GM19351 (cell line): ENCODE data around the gene KSR1.

Experiments
- ATAC-seq: cut with Tn5 transposase; IDR thresholded peaks from one replicate; pipeline ENCODE4 v1.9.1; 2021; ENCODE audit warnings: mild to moderate bottlenecking, moderate library complexity; ENCODE audit not compliant: unreplicated experiment

Gene KSR1

DNA sequence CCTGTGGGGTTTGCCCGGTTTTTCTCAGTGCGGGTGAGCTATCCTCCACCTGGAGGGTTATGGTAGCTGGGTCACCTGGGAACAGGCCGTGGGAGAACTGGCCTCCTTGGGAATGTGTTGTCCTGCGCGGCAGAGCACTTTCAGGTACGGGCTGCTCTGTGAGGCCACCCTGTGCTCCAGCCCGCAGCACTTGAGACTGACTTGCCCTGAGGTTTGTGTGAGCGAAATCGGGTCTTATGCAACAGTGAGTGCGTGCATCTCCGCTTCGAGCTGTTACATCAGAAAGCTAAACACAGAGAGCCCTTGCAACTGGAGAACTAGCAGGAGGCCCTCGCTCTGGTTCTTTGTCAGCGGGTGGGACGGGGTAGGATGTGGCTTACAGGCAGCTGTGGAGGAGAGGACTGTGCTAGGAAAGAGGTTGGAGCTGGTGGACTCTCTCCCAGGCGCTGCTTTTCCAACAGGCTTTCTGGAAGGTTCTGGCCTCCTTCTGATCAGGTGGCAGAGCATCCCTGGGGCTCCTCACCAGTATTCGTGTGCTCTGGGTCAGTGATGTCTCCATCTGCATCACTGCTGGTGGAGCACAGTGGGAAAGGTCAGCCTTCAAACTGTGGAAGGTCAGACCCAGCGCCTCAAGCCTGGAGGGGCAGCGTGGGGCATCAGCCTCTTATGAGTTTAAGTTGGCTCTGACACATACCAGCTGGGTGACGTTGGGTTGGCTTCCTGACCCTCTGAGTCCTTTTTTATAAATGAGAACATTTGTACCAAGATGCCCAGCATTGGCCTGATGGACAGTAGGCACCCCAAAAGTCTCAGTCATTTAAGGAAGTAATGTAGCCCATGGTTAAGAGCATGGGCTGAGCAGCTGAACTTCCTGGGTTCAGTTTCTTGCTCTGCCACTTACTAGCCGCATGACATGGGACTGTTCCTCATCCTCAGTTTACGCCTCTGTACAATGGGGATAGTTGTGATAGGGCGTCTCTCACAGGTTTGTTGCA, 76.3 kb downstream of the KSR1 start:
- no peak for ATAC-seq

DNA sequence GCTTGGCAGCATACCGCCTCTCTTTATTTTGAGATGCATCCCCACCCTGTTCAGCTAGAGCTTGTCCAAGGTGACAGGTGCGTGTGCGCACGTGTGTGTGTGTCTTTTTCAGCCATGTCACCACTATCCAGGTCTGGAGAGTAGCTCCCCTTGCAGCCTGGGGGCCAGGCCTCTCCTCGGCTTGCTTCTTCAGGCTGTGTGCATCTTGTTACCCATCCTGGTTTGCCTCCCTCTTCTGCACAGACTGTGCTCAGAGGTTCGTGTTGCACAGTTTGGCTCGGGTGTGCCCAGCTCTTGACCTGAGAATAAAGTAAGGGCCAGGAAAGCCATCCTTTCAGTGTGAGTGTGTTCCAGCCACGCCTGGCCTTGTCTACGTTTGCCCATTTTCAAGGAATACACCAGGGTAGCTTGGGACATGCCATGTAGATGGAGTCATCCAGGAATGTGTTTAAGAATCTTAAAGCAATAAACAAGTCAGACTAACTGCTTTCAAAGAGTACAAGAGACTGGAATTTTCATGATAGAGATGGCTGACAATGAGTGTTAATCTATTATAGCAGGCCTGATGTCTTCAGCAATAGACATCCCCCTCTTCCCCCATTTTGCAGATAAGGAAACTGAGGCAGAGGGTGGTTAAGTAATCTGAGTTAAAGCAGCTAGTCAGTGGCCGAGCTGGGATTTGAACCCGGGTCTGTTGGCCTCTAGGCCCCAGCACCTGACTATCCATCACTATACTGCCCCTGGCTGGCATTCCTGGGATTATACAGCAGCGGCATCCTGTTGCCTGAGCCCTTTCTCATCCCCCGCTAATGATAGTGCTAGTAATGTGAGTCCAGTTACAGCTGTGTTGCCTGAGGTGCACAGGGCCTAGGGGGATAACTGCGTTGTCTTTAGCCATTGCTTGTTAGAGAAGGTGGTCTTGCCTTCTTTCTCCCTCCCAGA, 77.9 kb downstream of the KSR1 start:
- no peak for ATAC-seq

DNA sequence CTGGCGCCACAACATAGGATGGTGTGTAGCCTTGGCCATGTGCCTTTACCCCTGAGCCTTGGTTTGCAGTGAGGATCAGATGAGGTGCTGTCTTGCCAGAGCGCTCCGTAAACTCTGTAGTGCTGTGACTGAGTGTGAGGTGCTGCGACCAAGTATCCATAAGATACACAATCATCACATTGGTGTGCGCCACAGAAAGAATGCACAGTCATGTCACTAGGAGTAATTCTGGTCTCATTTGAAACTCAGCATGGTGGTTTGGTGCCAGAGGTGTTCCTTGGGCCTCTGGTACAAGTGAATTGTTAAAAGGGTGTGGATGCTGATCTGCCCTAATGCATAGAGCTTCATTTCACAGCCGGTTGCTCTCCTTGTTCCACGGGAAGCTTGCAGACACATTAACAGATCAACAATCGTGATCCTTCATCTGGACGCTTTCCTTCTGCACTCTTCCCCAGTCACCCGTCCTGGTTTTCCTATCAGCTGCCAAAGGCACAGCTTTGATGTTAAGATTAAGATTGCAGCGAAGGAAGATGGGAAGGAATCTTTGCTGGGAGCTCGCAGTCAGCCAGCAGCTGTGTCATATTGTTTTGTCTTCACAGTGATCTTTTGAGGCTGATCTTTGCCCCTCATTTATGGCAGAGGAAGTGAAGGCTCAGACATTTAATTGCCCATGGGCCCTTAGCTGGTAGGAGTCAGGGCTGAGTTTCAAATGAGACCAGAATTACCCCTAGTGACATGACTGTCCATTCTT, 79.1 kb downstream of the KSR1 start:
- no peak for ATAC-seq

DNA sequence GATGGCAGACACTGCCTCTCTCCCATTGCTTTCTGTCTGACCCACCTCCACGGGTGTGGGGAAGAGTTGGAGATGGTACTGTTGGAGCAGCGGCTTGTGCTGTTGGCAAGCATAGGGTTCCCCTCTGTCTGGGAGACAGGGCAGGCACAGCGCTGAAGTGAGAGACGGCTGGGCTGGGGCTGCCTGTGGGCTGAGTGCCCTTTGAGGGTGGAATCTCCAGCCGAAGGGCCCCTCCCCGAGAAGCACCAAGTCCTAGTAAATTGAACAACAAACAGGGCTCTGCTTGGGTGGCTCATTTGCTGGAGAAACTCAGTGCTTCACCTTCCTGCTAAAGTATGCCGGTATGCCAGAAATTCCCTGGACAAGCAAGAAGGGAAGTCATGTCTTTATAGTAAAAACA, 79.7 kb downstream of the KSR1 start:
- no peak for ATAC-seq

DNA sequence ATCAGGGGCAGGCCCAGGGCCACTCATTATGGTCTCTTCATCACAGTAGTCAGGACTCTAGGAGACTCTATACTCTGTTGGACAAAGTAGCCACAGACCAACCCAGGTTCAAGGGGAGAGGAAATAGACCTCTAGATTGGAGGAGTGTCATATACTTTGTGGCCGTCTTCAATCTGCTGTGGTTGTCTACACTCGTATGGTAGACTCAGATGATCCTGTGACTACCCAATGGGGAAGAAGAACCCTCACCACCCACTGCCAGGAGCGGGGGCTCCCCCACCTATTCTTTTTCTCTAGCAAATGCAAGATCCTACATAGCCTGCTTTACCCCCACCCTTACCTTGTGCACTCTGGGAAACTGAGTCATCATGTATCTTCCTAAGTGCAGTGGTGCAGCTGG, 80.5 kb downstream of the KSR1 start:
- no peak for ATAC-seq

DNA sequence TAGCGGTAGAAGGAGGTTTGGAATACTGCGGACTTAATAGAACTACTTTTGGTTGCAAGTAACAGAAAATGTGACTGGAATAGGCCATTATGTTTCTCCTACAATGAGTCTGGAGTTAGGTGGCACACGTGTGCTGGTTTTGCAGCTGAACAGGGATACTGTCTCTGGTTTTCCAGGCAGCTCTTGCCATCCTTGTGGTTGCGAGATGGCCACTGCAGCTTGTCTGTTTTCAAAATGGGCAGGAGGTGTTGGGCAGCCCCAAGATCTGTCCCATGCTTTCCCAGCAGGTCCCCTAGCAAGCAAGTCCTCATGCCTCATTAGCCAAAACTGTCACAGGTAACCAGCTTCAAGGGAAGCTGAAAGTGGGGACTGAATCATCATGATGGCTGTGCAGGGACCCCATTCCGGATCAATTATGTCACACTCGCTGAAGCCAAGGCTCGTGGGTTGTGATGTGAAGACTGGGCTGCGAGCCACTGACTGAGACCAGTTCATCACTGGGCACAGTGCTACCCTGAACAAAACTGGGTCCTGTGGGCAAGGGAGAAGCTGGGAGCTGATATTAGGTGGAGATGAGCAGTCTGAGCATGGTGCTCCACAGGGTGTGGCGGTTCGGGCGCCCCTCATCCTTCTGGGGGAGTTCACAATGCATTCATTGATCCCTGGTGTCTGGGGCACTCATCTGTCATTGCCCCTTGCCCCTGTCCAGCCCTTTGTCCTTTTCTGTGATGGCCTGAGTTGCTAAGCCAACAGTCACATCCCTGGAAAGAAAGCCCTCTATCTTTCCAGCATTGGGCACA, 82.1 kb downstream of the KSR1 start:
- ATAC-seq, result no peak

DNA sequence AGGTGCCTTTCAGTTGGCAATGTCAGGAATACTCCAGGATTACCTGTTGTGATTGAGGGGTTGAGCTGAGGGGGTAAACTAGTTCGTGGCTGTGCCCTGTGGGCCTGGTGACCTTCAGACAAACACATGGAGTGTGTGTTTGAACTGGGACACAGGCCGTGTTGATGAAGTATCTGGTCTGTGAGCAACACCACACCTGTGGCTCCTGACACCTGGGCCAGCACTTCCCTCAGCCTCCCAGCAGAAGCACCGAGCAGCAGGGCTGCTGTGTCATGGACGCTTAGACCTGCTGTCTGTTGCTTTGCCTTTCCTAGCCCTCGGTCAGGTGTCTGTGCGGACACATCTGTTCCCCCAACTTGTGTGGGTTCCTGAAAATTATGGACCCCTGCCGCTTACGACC, 82.9 kb downstream of the KSR1 start:
- ATAC-seq, result no peak

DNA sequence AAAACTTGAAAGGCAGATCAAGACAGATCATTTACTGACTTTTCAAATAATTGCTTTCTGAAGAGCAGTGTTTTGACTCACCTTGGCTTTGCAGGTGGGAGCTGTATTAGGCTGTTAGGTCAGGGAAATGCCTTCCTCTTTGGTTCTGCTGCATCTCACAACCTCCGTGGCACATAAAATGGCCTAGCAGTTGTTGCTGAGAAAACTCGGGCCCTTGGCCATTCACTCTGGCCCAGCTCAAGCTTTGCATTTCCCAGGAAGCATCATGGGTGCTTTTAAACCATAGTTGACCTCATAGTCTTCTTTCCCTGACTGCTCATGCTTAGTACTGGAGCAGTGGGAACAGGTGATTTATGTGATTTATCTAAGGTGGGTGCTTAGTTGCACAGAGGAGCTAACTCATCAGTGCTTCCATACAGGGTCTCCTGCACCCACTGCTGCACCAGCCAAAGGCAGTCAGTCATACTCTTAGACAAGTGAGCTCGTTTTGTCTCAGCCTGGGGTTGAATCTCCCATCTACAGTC, 83.6 kb downstream of the KSR1 start:
- no peak for ATAC-seq

DNA sequence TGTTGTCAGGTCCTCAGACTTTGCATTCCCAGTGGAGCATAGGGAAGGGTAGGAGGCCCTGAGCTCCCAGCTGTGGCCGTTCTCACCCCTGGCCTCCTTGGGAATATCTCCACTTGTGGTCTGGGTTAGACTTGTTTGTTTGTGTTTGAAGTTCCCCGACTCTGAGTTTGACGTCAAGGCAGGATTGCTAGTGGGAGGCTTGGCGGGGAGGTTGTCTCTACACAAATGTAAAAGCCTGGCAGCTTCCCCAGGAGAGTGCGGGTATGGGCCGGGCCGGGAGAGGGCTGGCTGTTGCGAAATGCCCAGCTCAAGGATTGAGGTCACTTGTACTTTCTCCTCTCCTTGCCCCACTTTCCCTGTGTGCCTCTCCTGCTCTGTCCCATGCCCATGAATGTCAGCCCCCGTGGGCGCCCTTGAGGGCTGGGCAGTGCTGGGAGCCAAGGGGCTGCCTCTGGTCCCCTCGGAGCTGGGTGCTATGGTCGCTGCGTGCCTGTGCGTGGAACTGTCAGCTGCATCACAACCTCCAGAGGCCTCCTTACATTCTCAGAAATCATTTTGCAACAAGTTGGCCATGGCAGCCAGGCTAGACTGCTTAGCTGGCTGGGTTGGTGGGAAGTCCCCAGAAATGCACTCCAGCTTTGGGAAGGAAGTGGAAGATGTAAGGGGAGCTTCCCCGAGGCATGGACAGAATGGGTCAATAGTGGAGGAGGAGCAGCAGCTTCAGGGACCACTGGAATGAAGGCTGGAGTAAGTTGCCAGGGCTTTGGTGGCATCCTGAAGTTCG, 84.3 kb downstream of the KSR1 start:
- ATAC-seq, result no peak

DNA sequence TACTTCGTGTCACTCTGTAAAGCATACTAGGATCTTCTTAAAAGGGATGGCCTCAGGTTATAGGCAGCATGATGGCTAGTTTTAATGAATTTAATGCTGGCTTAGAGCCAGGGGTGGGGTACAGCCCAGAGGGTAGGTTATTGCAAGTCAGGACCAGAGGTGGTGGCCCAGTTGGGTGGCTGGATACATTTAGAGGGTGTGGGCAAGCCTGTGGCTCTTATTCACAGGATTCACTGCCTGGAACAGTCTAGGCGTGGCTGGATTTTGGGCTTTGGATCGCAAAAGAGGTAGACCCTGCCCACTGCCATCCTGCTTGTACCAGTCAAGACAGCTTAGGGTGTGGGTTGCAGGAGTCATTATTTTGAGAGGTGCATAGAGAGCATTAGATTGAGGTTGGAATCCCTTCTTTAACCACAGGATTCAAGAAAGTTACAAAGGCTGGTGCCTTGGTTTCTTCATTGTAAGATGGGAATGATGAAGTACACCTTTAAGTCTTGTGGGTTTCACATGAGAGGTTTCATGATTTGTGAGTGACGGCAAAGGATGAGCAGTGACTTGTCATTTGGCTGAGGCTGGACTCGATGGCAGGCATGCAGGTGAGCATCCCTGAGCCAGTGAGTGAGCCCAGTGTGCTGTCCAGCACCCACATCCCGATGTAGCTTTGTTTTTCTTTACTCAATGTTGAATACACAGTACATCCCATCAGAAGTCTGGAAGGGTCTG, 85.2 kb downstream of the KSR1 start:
- no peak for ATAC-seq

DNA sequence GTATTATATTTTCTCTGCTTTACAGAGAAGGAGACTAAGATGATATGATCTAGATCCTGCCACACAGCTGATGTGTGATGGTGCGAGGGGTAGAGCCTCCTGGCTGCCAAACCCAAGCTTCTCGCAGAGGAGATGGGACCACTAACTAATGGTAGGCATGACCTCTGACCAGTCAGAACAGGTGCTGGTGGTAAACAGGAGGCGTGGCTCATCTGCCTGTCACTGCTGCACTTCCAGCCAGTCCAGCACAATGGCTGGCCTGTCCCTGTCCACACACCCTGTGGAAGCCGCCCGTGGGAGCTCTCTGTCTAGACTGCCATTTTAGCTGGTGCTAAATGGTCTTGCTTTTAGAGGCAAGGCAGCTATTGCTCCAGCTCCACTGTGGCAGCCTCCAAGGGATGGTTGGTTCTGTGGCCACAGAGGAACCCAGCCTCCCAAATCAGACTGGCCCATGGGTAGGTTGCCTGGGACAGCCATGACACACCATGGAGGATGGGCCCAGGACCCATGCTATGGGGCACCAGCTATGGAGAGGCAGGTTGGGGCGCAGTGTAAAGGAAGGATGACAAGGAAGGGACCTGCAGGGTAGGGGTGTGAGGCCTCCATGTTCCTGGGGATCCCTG, 86.7 kb downstream of the KSR1 start:
- no peak for ATAC-seq

DNA sequence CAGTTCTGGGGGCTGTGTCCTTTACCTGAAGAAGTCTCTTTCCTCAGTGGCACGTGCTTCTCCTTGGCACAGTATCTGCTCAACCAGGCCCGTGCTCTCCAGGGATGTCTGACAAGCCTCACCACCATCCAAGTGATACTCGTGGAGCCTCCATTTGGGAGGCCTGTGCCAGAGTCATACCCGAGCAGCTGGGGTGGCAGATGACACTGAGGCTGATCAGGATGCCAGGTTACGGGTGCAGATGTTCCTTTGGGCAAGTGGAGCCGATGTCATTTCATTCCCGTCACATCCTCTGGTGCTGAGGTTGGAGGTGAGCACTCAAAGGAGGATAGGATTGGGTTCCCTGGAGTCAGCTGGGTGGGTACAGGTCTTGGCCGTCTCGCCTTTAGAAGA, 87.2 kb downstream of the KSR1 start:
- no peak for ATAC-seq

DNA sequence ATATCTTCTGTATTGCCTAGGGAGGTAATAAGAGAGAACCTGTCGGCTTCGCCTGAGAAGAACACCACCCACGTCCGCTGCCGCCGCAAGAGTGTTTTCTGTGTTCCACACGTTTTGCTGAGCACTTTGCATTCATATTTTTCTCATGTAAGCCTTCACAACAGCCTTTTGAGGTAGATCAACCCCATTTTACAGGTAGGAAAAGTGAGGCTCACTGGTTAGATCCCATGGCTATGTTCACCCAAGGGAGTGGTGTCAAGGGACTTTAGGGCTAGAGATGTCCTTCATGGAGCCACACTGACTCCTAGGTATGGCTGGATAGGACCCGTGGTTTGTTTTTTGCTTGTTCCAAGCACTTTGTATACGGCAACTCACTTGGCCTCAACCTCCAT, 87.7 kb downstream of the KSR1 start:
- ATAC-seq, result no peak

DNA sequence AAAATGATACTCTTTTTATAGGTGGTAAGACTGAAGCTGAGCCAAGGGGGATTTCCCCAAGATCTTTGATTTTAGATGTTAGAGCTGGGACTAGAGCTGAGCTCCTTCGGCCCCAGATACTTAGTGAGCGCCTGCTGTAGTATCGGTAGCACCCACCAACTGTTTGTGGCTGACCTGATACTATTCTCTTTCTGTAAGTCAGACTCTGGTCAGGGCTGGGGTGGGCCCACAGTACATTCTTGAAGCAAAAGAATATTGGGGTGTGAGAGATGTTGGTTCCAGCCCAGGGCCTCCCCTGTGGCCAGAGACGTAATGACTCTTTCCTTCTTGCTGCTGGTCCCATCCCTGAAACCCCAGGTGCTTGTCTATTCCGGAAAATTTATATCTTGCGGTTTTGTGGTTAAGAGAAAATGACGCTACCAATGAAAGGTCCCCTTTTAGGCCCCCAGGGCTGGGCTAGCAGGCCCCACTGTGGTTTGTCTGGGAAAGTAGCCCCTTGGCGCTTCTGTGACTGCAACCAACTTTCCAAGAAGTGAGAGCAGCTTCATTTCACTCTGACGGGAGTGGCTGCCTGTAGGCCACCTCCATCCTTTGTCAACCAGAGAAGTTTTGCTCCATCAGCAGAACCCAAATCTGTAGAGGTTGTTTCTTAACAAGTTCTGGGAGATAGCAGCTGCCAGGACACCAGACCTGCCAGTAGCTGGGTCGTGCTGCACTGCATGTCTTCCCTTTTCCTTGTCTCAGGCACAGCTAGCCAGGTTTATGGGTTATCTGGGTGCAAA, 88.3 kb downstream of the KSR1 start:
- peak; percentile 91 for ATAC-seq

DNA sequence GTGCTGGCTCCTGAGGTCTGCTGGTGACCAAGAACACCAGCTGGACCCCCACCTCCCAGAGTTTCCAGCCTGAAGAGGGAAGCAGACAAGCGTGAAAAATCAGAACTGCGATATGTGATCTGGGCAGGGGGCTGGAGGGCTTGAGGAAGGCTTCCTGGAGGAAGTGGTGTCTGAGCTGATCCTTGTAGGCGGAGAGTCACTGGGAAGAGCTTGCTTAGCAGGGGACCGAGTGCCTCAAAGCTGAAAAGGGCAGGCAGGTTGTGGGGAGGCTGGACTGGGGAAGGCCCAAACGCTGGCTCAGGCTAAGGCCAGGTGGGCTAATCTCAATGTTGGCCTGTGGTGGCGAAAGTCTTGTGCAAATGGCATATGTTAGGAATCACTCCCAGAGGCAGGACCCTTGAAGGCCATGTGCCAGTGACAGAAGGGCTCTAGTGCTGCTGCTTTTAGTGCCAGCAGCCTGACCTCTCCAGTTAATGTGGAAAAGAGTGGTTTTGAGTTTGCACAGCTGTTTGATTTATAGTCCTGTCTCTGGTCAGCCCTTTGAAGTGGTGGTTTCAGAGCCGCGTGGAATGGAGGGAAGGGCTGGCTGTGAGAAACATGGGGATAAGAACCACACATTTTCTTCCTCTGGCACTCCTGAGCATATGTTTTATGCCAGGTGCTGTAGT, 89.4 kb downstream of the KSR1 start:
- no peak for ATAC-seq

DNA sequence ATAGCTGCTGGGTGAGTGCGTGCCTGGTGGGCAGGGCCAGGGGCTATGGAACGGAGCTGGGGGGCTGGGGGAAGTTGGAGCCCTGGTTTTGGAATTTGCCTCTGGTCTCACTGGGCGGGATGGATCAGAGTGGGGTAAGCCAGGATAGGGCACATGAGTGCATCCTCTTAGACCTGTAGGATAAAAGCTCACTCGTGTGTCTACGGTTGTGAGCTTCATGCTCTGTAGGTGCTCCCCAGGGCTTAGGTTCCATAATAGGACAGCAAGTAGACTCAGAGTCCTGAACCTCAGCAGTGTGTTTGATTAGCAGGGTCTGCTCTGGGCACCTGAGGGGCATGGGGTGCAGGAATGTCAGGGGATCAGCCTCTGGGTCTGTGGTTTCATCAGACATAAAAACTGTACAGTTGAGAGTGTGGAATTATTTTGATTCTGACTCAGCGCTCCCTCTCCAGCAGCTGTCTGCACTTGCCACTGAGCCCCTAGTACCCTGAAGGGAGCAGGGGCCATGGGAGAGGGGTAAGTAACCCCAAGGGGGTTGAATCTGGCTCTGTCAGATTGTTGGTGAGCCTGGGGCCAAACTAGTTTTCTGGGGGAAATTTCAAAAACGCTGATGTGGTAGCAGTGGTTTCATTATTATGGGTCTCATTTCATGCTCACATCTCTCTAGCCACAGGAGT, 90.5 kb downstream of the KSR1 start:
- ATAC-seq, result no peak
